ENCODE measurements around the gene EXOC3. TPM values are rescaled to one million over a fixed set of nuclear protein-coding genes. Genes with fewer than 3 reads are reported as not detected.

The EXOC3 gene
- total RNA-seq, 1 donor from 2014 or later, result 29.2 TPM

DNA sequence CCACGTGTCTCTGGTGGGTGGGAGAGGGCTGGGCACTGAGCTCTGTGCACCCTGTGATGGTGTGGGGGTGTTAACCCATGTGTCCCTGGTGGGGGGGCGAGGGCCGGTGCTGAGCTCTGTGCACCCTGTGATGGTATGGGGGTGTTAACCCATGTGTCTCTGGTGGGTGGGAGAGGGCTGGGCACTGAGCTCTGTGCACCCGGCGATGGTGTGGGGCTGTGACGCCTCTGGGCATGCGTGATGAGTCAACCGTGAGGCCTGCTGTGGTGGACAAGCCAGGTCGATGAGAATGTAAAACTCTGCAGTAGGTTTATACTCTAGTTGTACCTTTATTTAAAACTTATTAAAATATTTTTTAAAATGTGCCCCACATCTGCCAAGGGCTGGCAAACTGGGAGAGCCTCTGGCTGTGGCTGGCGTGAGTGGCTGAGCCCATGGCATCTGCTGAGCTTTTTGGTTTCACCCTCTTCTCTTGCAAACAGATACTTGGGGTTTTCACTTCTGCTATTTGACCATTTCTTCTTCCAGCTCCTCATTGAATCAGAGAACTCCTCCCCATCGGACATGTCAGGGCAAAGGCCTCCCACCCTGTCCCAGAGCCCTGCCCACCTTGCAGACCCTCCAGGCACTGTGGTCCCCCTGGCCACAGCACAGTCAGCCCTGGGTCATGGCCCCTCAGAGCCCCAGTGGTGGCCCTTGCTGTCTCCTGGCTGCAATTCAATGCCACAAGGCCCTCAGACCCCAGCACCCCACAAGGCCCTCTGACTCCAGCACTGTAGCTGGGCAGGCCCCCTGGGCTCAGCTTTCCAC is 18.5 kb upstream of the EXOC3 start:
- no peak overlapping the region for H3K9ac ChIP-seq (ENCODE audit: low read depth in 1 of 3, low read length in 3 of 3)
- no peaks in the 10 kb centered on the region for H3K36me3 ChIP-seq (ENCODE audit: control insufficient read depth in 3 of 3, insufficient read depth in 3 of 3, low read length in 3 of 3)
- H3K27ac ChIP-seq (ENCODE audit: low read depth, low read length), result no peak overlapping the region
- no peaks in the 10 kb centered on the region for H3K9me3 ChIP-seq (ENCODE audit: control insufficient read depth in 3 of 3, low read length in 3 of 3)
- H3K4me1 ChIP-seq (ENCODE audit: control insufficient read depth in 3 of 3, insufficient read depth in 3 of 3, low read length in 3 of 3), result no peaks in the 10 kb centered on the region
- H3K4me3 ChIP-seq (ENCODE audit: low read length in 3 of 3), result no peak overlapping the region
- H3K27me3 ChIP-seq (ENCODE audit: control insufficient read depth in 3 of 3, insufficient read depth in 3 of 3, low read length in 3 of 3), result peaks cover 3 to 9% (median 7%) of the 10 kb centered on the region in 3 donors

DNA sequence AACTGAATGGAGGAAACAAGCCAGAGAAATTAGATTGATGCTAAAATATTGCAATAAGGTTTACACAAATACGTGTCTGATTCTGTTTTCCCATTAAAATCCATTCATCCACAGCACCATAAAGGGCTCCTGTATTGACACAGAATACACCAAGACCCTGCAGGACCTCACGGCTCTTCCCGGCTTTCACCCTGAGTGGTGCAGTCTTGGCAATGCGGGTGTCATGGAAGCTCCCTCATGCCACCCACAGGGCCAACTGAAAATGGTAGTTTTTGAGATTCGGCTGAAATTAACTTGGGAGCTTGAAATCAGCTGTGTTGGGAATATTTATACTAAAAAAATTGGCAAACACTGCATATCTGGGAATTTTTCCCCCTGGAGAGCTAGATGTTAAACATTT is 17.3 kb upstream of the EXOC3 start:
- Histone ChIP-seq H3K27ac (ENCODE audit: low read depth, low read length) (no peak overlapping the region), H3K9me3 (ENCODE audit: control insufficient read depth in 3 of 3, low read length in 3 of 3) (no peaks in the 10 kb centered on the region), H3K27me3 (ENCODE audit: control insufficient read depth in 3 of 3, insufficient read depth in 3 of 3, low read length in 3 of 3) (peaks cover 13 to 20% (median 13%) of the 10 kb centered on the region in 3 donors), H3K4me1 (ENCODE audit: control insufficient read depth in 3 of 3, insufficient read depth in 3 of 3, low read length in 3 of 3) (peaks cover 0 to 4% (median 0%) of the 10 kb centered on the region in 3 donors), H3K4me3 (ENCODE audit: low read length in 3 of 3) (no peak overlapping the region), H3K9ac (ENCODE audit: low read depth in 1 of 3, low read length in 3 of 3) (no peak overlapping the region), H3K36me3 (ENCODE audit: control insufficient read depth in 3 of 3, insufficient read depth in 3 of 3, low read length in 3 of 3) (no peaks in the 10 kb centered on the region)

DNA sequence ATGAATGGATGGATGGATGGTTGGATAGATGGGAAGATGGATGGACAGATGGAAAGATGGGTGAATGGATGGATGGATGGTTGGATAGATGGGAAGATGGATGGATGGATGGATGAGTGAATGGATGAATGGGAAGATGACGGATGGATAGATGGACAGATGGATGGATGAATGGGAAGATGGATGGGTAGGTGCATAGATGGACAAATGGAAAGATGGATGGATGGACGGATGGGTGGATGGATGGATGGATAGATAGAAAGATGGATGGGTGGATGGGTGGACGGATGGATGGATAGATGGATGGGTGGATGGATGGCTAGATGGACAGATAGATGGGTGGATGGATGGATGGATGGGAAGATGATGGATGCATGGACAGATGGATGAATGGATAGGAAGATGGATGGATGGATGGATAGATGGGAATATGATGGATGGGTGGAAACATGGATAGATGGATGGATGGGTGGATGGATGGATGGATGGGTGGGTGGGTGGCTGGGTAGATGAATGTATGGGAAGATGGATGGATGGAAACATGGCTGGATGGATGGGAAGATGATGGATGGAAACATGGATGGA is 16.5 kb upstream of the EXOC3 start:
- H3K27ac ChIP-seq (ENCODE audit: low read depth, low read length), result no peak overlapping the region
- no peaks in the 10 kb centered on the region for H3K9me3 ChIP-seq (ENCODE audit: control insufficient read depth in 3 of 3, low read length in 3 of 3)
- no peaks in the 10 kb centered on the region for H3K36me3 ChIP-seq (ENCODE audit: control insufficient read depth in 3 of 3, insufficient read depth in 3 of 3, low read length in 3 of 3)
- peaks cover 13 to 26% (median 13%) of the 10 kb centered on the region in 3 donors for H3K27me3 ChIP-seq (ENCODE audit: control insufficient read depth in 3 of 3, insufficient read depth in 3 of 3, low read length in 3 of 3)
- peaks cover 0 to 4% (median 0%) of the 10 kb centered on the region in 3 donors for H3K4me1 ChIP-seq (ENCODE audit: control insufficient read depth in 3 of 3, insufficient read depth in 3 of 3, low read length in 3 of 3)
- no peak overlapping the region for H3K4me3 ChIP-seq (ENCODE audit: low read length in 3 of 3)
- H3K9ac ChIP-seq (ENCODE audit: low read depth in 1 of 3, low read length in 3 of 3), result no peak overlapping the region

DNA sequence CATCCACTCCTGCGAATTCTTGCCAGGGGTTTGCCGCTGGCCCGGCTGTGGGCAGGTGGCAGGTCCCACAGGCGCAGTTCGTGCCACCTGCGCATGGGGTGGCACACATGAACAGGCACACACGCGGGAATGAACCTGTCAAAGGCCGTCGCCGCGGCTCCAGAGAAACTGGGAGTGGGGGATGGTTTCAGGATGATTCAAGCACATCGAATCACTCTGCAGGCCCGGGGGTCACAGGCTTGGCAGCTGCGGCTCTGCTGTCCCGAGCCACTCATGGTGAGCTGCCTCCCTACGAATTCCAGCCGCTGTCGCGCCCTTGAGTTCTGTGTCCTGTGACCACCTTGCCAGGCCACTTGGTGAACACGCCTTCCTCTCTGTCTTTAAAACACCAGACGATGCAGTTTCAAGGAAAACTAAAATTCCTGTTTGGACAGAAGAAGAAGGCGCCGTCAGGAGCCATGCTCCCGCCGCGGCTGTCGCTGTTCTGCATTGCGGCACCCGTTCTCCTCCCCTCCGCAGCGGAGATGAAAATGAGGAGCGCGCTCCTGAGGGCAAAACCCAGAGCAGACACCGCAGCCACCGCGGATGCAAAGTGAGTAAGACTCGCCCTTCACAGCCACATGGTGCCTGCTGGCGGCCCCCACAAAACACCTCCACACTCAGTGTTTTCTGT is 15.4 kb upstream of the EXOC3 start:
- Histone ChIP-seq H3K4me3 (ENCODE audit: low read length in 3 of 3) (no peak overlapping the region), H3K36me3 (ENCODE audit: control insufficient read depth in 3 of 3, insufficient read depth in 3 of 3, low read length in 3 of 3) (no peaks in the 10 kb centered on the region), H3K9me3 (ENCODE audit: control insufficient read depth in 3 of 3, low read length in 3 of 3) (no peaks in the 10 kb centered on the region), H3K27ac (ENCODE audit: low read depth, low read length) (no peak overlapping the region), H3K4me1 (ENCODE audit: control insufficient read depth in 3 of 3, insufficient read depth in 3 of 3, low read length in 3 of 3) (peaks cover 0 to 4% (median 0%) of the 10 kb centered on the region in 3 donors), H3K9ac (ENCODE audit: low read depth in 1 of 3, low read length in 3 of 3) (no peak overlapping the region), H3K27me3 (ENCODE audit: control insufficient read depth in 3 of 3, insufficient read depth in 3 of 3, low read length in 3 of 3) (peaks cover 13 to 30% (median 13%) of the 10 kb centered on the region in 3 donors)

DNA sequence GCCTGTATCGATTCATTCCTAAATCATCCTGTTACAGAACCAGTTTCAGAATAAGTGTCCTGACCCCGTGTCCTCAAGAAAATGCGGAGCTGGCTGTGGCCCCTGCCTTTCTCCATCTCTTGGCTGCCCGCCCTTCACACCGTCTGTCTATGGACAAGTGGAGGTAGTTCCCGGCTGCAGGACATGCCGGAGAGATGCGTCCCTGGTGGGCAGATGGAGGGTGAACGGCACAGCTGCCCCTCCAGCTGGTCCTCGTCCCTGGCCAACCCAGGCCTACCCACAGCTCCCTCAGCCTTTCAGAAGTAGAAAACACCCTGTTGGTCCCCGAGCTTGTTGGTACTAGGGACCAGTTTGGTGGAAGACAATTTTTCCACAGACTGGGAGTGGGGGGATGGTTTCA is 14.8 kb upstream of the EXOC3 start:
- Histone ChIP-seq H3K27me3 (ENCODE audit: control insufficient read depth in 3 of 3, insufficient read depth in 3 of 3, low read length in 3 of 3) (peaks cover 13 to 36% (median 13%) of the 10 kb centered on the region in 3 donors), H3K4me1 (ENCODE audit: control insufficient read depth in 3 of 3, insufficient read depth in 3 of 3, low read length in 3 of 3) (peaks cover 0 to 4% (median 0%) of the 10 kb centered on the region in 3 donors), H3K27ac (ENCODE audit: low read depth, low read length) (no peak overlapping the region), H3K9me3 (ENCODE audit: control insufficient read depth in 3 of 3, low read length in 3 of 3) (no peaks in the 10 kb centered on the region), H3K4me3 (ENCODE audit: low read length in 3 of 3) (no peak overlapping the region), H3K36me3 (ENCODE audit: control insufficient read depth in 3 of 3, insufficient read depth in 3 of 3, low read length in 3 of 3) (no peaks in the 10 kb centered on the region), H3K9ac (ENCODE audit: low read depth in 1 of 3, low read length in 3 of 3) (no peak overlapping the region)

DNA sequence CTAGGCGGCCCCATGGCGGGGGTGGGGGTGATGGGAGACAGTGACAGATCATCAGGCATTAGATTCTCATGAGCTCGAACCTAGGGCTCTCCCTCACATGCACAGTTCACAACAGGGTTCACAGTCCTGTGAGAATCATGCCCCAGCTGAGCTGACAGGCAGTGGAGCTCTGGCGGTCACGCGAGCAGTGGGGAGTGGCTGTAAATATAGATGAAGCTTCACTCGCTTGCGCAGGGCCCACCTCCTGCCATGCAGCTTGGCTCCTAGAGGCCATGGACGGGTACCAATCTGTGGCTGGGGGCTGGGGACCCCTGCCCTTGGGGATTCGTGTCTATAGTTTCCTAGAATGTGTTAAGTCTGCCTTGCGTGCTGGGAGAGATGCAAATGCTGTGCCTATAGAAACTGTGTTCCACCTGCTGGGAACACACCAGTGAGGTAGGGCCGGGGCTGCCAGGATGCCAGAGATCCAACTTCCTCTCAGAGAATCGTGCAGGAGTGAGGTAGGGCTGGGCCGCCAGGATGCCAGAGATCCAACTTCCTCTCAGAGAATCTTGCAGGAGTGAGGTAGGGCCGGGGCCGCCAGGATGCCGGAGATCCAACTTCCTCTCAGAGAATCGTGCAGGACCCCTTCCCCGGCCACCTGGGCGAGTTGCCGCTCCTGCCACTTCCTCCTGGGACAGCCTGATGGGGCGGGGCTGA is 14.1 kb upstream of the EXOC3 start:
- Histone ChIP-seq H3K36me3 (ENCODE audit: control insufficient read depth in 3 of 3, insufficient read depth in 3 of 3, low read length in 3 of 3) (no peaks in the 10 kb centered on the region), H3K9me3 (ENCODE audit: control insufficient read depth in 3 of 3, low read length in 3 of 3) (no peaks in the 10 kb centered on the region), H3K27me3 (ENCODE audit: control insufficient read depth in 3 of 3, insufficient read depth in 3 of 3, low read length in 3 of 3) (peaks cover 13 to 43% (median 13%) of the 10 kb centered on the region in 3 donors), H3K4me1 (ENCODE audit: control insufficient read depth in 3 of 3, insufficient read depth in 3 of 3, low read length in 3 of 3) (peaks cover 0 to 4% (median 0%) of the 10 kb centered on the region in 3 donors), H3K27ac (ENCODE audit: low read depth, low read length) (no peak overlapping the region), H3K9ac (ENCODE audit: low read depth in 1 of 3, low read length in 3 of 3) (no peak overlapping the region), H3K4me3 (ENCODE audit: low read length in 3 of 3) (no peak overlapping the region)

DNA sequence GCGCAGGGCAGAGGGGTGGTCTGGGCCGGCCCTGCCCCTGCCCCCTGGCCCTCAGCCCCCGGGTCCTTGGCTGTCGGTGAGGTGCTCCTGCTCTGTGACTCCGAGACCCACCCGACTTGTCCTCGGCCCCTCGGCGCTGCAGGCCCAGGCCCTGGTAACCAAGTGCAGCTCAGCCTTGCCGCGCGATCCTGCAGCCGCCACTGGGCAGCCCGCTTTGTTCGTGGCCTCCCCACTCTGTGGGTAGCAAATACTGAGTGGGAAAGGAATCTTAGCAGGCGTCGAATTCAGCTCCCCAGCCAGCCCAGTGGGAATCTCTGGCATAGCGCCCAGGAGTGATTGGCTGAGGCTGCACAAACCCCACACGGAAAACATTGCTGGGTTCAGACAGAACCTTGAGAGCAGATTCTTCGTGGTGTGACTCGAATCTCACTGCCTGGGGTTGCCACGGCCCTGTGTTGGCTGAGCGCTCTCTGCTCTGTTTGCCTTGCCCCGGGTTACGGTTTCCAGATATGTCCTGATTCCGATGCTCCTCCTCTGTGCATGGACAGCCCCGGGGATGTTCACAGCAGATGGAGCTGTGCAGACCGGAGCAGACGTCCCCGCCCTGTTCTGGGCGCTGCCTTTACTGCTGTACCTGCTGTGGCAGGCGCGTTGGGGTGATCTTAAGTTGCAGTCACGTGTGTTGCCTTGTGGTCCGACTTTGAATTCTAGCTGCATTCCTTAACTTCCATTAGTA is 13.4 kb upstream of the EXOC3 start:
- H3K27me3 ChIP-seq (ENCODE audit: control insufficient read depth in 3 of 3, insufficient read depth in 3 of 3, low read length in 3 of 3), result peaks cover 13 to 43% (median 17%) of the 10 kb centered on the region in 3 donors
- peaks cover 0 to 4% (median 0%) of the 10 kb centered on the region in 3 donors for H3K4me1 ChIP-seq (ENCODE audit: control insufficient read depth in 3 of 3, insufficient read depth in 3 of 3, low read length in 3 of 3)
- no peak overlapping the region for H3K9ac ChIP-seq (ENCODE audit: low read depth in 1 of 3, low read length in 3 of 3)
- H3K9me3 ChIP-seq (ENCODE audit: control insufficient read depth in 3 of 3, low read length in 3 of 3), result no peaks in the 10 kb centered on the region
- H3K4me3 ChIP-seq (ENCODE audit: low read length in 3 of 3), result no peak overlapping the region
- no peak overlapping the region for H3K27ac ChIP-seq (ENCODE audit: low read depth, low read length)
- no peaks in the 10 kb centered on the region for H3K36me3 ChIP-seq (ENCODE audit: control insufficient read depth in 3 of 3, insufficient read depth in 3 of 3, low read length in 3 of 3)

DNA sequence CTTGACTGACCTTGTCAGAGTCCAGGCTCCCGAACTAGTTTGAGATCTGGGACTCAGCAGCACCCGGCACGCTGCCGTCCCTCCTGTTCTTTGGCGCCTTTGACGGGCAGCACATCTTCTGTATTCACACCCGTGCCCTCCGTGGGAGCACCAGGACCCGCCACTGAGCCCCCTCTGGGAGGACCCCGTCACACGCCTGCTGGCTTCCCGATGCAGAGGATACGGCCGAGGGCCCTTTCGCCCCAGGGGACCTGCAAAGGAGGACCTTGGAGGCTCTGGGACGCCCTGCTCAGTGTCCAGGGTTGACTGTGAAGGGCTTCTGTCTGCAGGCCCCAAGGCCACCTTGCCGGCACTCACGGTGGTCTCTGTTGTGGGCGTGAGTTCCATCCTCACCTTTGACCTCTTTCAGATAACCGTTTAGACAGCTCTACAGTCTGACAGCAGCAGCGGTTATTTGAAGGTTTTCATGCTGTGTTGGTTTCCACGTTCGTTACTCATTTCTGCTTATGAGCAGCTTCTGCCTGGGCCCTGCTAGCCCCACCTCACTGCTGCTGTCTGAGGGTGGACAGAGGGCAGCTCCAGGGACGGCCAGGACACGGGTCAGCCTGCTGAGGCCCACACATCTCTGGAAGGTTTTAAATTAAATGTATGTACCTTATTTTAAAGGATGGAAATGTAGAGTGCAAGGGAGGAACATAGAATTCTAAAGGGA is 12.6 kb upstream of the EXOC3 start:
- H3K4me1 ChIP-seq (ENCODE audit: control insufficient read depth in 3 of 3, insufficient read depth in 3 of 3, low read length in 3 of 3), result peaks cover 0 to 4% (median 0%) of the 10 kb centered on the region in 3 donors
- H3K9me3 ChIP-seq (ENCODE audit: control insufficient read depth in 3 of 3, low read length in 3 of 3), result no peaks in the 10 kb centered on the region
- no peak overlapping the region for H3K4me3 ChIP-seq (ENCODE audit: low read length in 3 of 3)
- H3K27me3 ChIP-seq (ENCODE audit: control insufficient read depth in 3 of 3, insufficient read depth in 3 of 3, low read length in 3 of 3), result peaks cover 19 to 49% (median 19%) of the 10 kb centered on the region in 3 donors
- no peak overlapping the region for H3K27ac ChIP-seq (ENCODE audit: low read depth, low read length)
- no peaks in the 10 kb centered on the region for H3K36me3 ChIP-seq (ENCODE audit: control insufficient read depth in 3 of 3, insufficient read depth in 3 of 3, low read length in 3 of 3)
- no peak overlapping the region for H3K9ac ChIP-seq (ENCODE audit: low read depth in 1 of 3, low read length in 3 of 3)

Data from skeletal muscle tissue (tissue), 4 donors.